ENCODE data around the gene AMPD3. TPM values are rescaled to one million over a fixed set of nuclear protein-coding genes. Genes with fewer than 3 reads are reported as not detected.

The AMPD3 gene
- total RNA-seq, 2 experiments from 2014 or later: 13.2 to 14.1 TPM

GRCh38 chr11:10499874-10500601, 45.0 kb downstream of the AMPD3 start:
- Histone ChIP-seq H3K27me3 (ENCODE audit: control insufficient read depth in 1 of 2, insufficient read depth in 2 of 2, low read length in 2 of 2) (no peaks in the 10 kb centered on the region), H3K27ac (ENCODE audit: low read depth in 1 of 2, low read length in 2 of 2) (no peak overlapping the region), H3K4me3 (ENCODE audit: low read length) (no peak overlapping the region), H3K9me3 (ENCODE audit: control insufficient read depth in 1 of 2, insufficient read depth in 1 of 2, low read length in 2 of 2) (no peaks in the 10 kb centered on the region), H3K36me3 (ENCODE audit: insufficient read depth, low read length) (peaks cover 88% of the 10 kb centered on the region), H3K4me1 (ENCODE audit: insufficient read depth, low read length) (no peaks in the 10 kb centered on the region)
- H3K36me3 Mint-ChIP-seq (ENCODE audit: low read depth): peaks cover 77% of the 10 kb centered on the region
- intact Hi-C loops (cut with DNase I, micrococcal nuclease): loop anchor here in 1 of 2 experiments (5.0 kb wide), 1 partner anchor 88 kb away; no protein-coding TSS in a partner anchor
- H3K4me3 Mint-ChIP-seq: no peak overlapping the region
- H3K27me3 Mint-ChIP-seq: no peaks in the 10 kb centered on the region
- TF ChIP-seq CTCF (IDR thresholded peaks at IDR 0.05): no peak
- ChIA-PET CTCF (no interaction called here), POLR2A (no interaction called here)
- no peaks in the 10 kb centered on the region for H3K4me1 Mint-ChIP-seq (ENCODE audit: low read depth)
- DNase-seq (no peak), ATAC-seq (ENCODE audit: poor library complexity) (no peak)
- no peak overlapping the region for H3K27ac Mint-ChIP-seq
- H3K9me3 Mint-ChIP-seq: no peaks in the 10 kb centered on the region

- ChIA-PET POLR2A (no interaction called here), CTCF (no interaction called here)
- H3K4me3 Mint-ChIP-seq: no peak overlapping the region
- Histone ChIP-seq H3K27ac (ENCODE audit: low read depth in 1 of 2, low read length in 2 of 2) (no peak overlapping the region), H3K4me1 (ENCODE audit: insufficient read depth, low read length) (no peaks in the 10 kb centered on the region), H3K27me3 (ENCODE audit: control insufficient read depth in 1 of 2, insufficient read depth in 2 of 2, low read length in 2 of 2) (no peaks in the 10 kb centered on the region), H3K4me3 (ENCODE audit: low read length) (no peak overlapping the region), H3K36me3 (ENCODE audit: insufficient read depth, low read length) (peaks cover 90% of the 10 kb centered on the region), H3K9me3 (ENCODE audit: control insufficient read depth in 1 of 2, insufficient read depth in 1 of 2, low read length in 2 of 2) (no peaks in the 10 kb centered on the region)
- DNase-seq: no peak
- H3K36me3 Mint-ChIP-seq (ENCODE audit: low read depth): peaks cover 69% of the 10 kb centered on the region
- no peak for TF ChIP-seq CTCF (IDR thresholded peaks at IDR 0.05)
- no peak for ATAC-seq (ENCODE audit: poor library complexity)
- H3K4me1 Mint-ChIP-seq (ENCODE audit: low read depth): no peaks in the 10 kb centered on the region
- H3K27me3 Mint-ChIP-seq: no peaks in the 10 kb centered on the region
- no peaks in the 10 kb centered on the region for H3K9me3 Mint-ChIP-seq
- H3K27ac Mint-ChIP-seq: no peak overlapping the region
- intact Hi-C loops (cut with DNase I, micrococcal nuclease): loop anchor here in 1 of 2 experiments (5.0 kb wide), 1 partner anchor 89 kb away; no protein-coding TSS in a partner anchor
Measured at GRCh38 chr11:10500757-10501684, 46.0 kb downstream of the AMPD3 start.

GRCh38 chr11:10502065-10502680, 47.1 kb downstream of the AMPD3 start:
- no peaks in the 10 kb centered on the region for H3K27me3 ChIP-seq (ENCODE audit: control insufficient read depth in 1 of 2, insufficient read depth in 2 of 2, low read length in 2 of 2)
- H3K27ac ChIP-seq (ENCODE audit: low read depth in 1 of 2, low read length in 2 of 2): no peak overlapping the region
- POLR2A ChIA-PET: no interaction called here
- no peak overlapping the region for H3K4me3 Mint-ChIP-seq
- no peaks in the 10 kb centered on the region for H3K4me1 Mint-ChIP-seq (ENCODE audit: low read depth)
- no peak for TF ChIP-seq CTCF (IDR thresholded peaks at IDR 0.05)
- intact Hi-C loops (cut with DNase I, micrococcal nuclease): loop anchor here in 1 of 2 experiments (5.0 kb wide), 1 partner anchor 90 kb away; no protein-coding TSS in a partner anchor
- H3K36me3 ChIP-seq (ENCODE audit: insufficient read depth, low read length): peaks cover 88% of the 10 kb centered on the region
- no peak overlapping the region for H3K4me3 ChIP-seq (ENCODE audit: low read length)
- peak overlapping the region; percentile 27 for H3K27ac Mint-ChIP-seq
- no peaks in the 10 kb centered on the region for H3K4me1 ChIP-seq (ENCODE audit: insufficient read depth, low read length)
- H3K27me3 Mint-ChIP-seq: no peaks in the 10 kb centered on the region
- ATAC-seq (ENCODE audit: poor library complexity) (no peak), DNase-seq (no peak)
- CTCF ChIA-PET: interaction anchor here (2.2 kb wide), 1 partner anchor 13 kb away, joined by 5 read pairs; no protein-coding TSS in a partner anchor
- peaks cover 59% of the 10 kb centered on the region for H3K36me3 Mint-ChIP-seq (ENCODE audit: low read depth)
- H3K9me3 ChIP-seq (ENCODE audit: control insufficient read depth in 1 of 2, insufficient read depth in 1 of 2, low read length in 2 of 2): no peaks in the 10 kb centered on the region
- no peaks in the 10 kb centered on the region for H3K9me3 Mint-ChIP-seq

Measured in CD4-positive, alpha-beta T cell (primary cell).